Measurements from ENCODE around the gene LHX2. TPM values are rescaled to one million over a fixed set of nuclear protein-coding genes. Genes with fewer than 3 reads are reported as not detected.
A peak's percentile ranks its signal among the peaks of the same experiment; 100 is the strongest.

LHX2 gene
- total RNA-seq, 1 donor from 2014 or later: not detected

GRCh38 chr9:123998970-123999621, 12.5 kb upstream of the LHX2 start:
- no peak for DNase-seq (ENCODE audit: low read depth)

GRCh38 chr9:123999661-124000060, 11.9 kb upstream of the LHX2 start:
- DNase-seq (ENCODE audit: low read depth): no peak

- no peak for DNase-seq (ENCODE audit: low read depth)
These were observed 11.3 kb upstream of the LHX2 start for GRCh38 chr9:124000161-124000783.

GRCh38 chr9:124000784-124001457, 10.6 kb upstream of the LHX2 start:
- no peak for DNase-seq (ENCODE audit: low read depth)

- no peak for DNase-seq (ENCODE audit: low read depth)
These were observed 10.1 kb upstream of the LHX2 start for GRCh38 chr9:124001458-124001799.

- no peak for DNase-seq (ENCODE audit: low read depth)
These were observed 9.6 kb upstream of the LHX2 start for GRCh38 chr9:124001866-124002525.

GRCh38 chr9:124003636-124004349, 7.8 kb upstream of the LHX2 start:
- DNase-seq (ENCODE audit: low read depth): no peak

GRCh38 chr9:124004593-124004992, 7.0 kb upstream of the LHX2 start:
- DNase-seq (ENCODE audit: low read depth): no peak

- no peak for DNase-seq (ENCODE audit: low read depth)
These were observed 6.4 kb upstream of the LHX2 start for GRCh38 chr9:124005029-124005771.

- DNase-seq (ENCODE audit: low read depth): no peak
These were observed 4.9 kb upstream of the LHX2 start for GRCh38 chr9:124006448-124007361.

GRCh38 chr9:124007565-124008302, 3.8 kb upstream of the LHX2 start:
- DNase-seq (ENCODE audit: low read depth): no peak

GRCh38 chr9:124008303-124008693, 3.3 kb upstream of the LHX2 start:
- DNase-seq (ENCODE audit: low read depth): no peak

- no peak for DNase-seq (ENCODE audit: low read depth)
These were observed 2.7 kb upstream of the LHX2 start for GRCh38 chr9:124008694-124009530.

- DNase-seq (ENCODE audit: low read depth): no peak
These were observed 1.9 kb upstream of the LHX2 start for GRCh38 chr9:124009531-124010217.

- no peak for DNase-seq (ENCODE audit: low read depth)
These were observed 1.3 kb upstream of the LHX2 start for GRCh38 chr9:124010303-124010664.

- DNase-seq (ENCODE audit: low read depth): peak; percentile 21
These were observed 775 bp upstream of the LHX2 start for GRCh38 chr9:124010665-124011321.
